Measurements from ENCODE around the gene OR6C76. TPM values are rescaled to one million over a fixed set of nuclear protein-coding genes. Genes with fewer than 3 reads are reported as not detected.

OR6C76 gene
- not detected in 2 replicates for total RNA-seq
- long read RNA-seq = 0 reads

GRCh38 chr12:55425954-55426353 lies at the start of gene OR6C76:
Gene OR6C76 (plus strand): TSS chr12:55426254. CDS start chr12:55426254, 0 bp downstream.
- DNase-seq (ENCODE audit: extremely low spot score, unreplicated experiment) = no peak
- Mint-ChIP-seq H3K27ac (ENCODE audit: unreplicated experiment) (no peak within 1 kb of the TSS), H3K4me3 (ENCODE audit: unreplicated experiment) (no peak within 1 kb of the TSS), H3K9me3 (ENCODE audit: unreplicated experiment) (no peaks in the 10 kb centered on the region), H3K4me1 (ENCODE audit: unreplicated experiment) (no peaks in the 10 kb centered on the region), H3K36me3 (ENCODE audit: unreplicated experiment) (no peaks in the 10 kb centered on the region), H3K27me3 (ENCODE audit: unreplicated experiment) (peaks cover 2% of the 10 kb centered on the region)
- TF ChIP-seq CTCF (IDR thresholded peaks at IDR 0.05) = no peak

GRCh38 chr12:55385891-55386290 lies 40.2 kb upstream of the OR6C76 start:
- TF ChIP-seq CTCF (IDR thresholded peaks at IDR 0.05) = no peak
- no peaks in the 10 kb centered on the region for H3K36me3 Mint-ChIP-seq (ENCODE audit: unreplicated experiment)
- no peaks in the 10 kb centered on the region for H3K9me3 Mint-ChIP-seq (ENCODE audit: unreplicated experiment)
- H3K27ac Mint-ChIP-seq (ENCODE audit: unreplicated experiment) = no peak overlapping the region
- no peak for DNase-seq (ENCODE audit: extremely low spot score, unreplicated experiment)
- H3K4me1 Mint-ChIP-seq (ENCODE audit: unreplicated experiment) = no peaks in the 10 kb centered on the region
- peaks cover 9% of the 10 kb centered on the region for H3K27me3 Mint-ChIP-seq (ENCODE audit: unreplicated experiment)
- no peak overlapping the region for H3K4me3 Mint-ChIP-seq (ENCODE audit: unreplicated experiment)

GRCh38 chr12:55392032-55392795 lies 33.8 kb upstream of the OR6C76 start:
- peaks cover 1% of the 10 kb centered on the region for H3K27me3 Mint-ChIP-seq (ENCODE audit: unreplicated experiment)
- H3K36me3 Mint-ChIP-seq (ENCODE audit: unreplicated experiment) = no peaks in the 10 kb centered on the region
- no peak overlapping the region for H3K27ac Mint-ChIP-seq (ENCODE audit: unreplicated experiment)
- no peak for TF ChIP-seq CTCF (IDR thresholded peaks at IDR 0.05)
- no peaks in the 10 kb centered on the region for H3K9me3 Mint-ChIP-seq (ENCODE audit: unreplicated experiment)
- no peak overlapping the region for H3K4me3 Mint-ChIP-seq (ENCODE audit: unreplicated experiment)
- no peak for DNase-seq (ENCODE audit: extremely low spot score, unreplicated experiment)
- H3K4me1 Mint-ChIP-seq (ENCODE audit: unreplicated experiment) = no peaks in the 10 kb centered on the region

- no peak for DNase-seq (ENCODE audit: extremely low spot score, unreplicated experiment)
- Mint-ChIP-seq H3K4me3 (ENCODE audit: unreplicated experiment) (no peak overlapping the region), H3K4me1 (ENCODE audit: unreplicated experiment) (no peaks in the 10 kb centered on the region), H3K9me3 (ENCODE audit: unreplicated experiment) (no peaks in the 10 kb centered on the region), H3K27me3 (ENCODE audit: unreplicated experiment) (peaks cover 1% of the 10 kb centered on the region), H3K27ac (ENCODE audit: unreplicated experiment) (no peak overlapping the region), H3K36me3 (ENCODE audit: unreplicated experiment) (no peaks in the 10 kb centered on the region)
- TF ChIP-seq CTCF (IDR thresholded peaks at IDR 0.05) = no peak
Measured at GRCh38 chr12:55396326-55396725, 29.7 kb upstream of the OR6C76 start.

- H3K4me3 Mint-ChIP-seq (ENCODE audit: unreplicated experiment) = no peak within 1 kb of the TSS
- H3K27ac Mint-ChIP-seq (ENCODE audit: unreplicated experiment) = no peak within 1 kb of the TSS
- H3K27me3 Mint-ChIP-seq (ENCODE audit: unreplicated experiment) = no peaks in the 10 kb centered on the region
- no peaks in the 10 kb centered on the region for H3K36me3 Mint-ChIP-seq (ENCODE audit: unreplicated experiment)
- H3K9me3 Mint-ChIP-seq (ENCODE audit: unreplicated experiment) = no peaks in the 10 kb centered on the region
- no peak for DNase-seq (ENCODE audit: extremely low spot score, unreplicated experiment)
- TF ChIP-seq CTCF (IDR thresholded peaks at IDR 0.05) = no peak
- no peaks in the 10 kb centered on the region for H3K4me1 Mint-ChIP-seq (ENCODE audit: unreplicated experiment)
Measured at GRCh38 chr12:55400229-55400628, 25.8 kb upstream of the OR6C76 start, which contains the start of gene OR6C65. Gene OR6C65 (plus strand): TSS chr12:55400529. CDS start chr12:55400529, 0 bp downstream.
